Fibroblast of lung (primary cell): Measurements from ENCODE around the gene CRIP2.

ENCODE experiments used
- EZH2 ChIP-seq: IDR thresholded peaks from 2 replicates; pipeline ENCODE4 v1.5.1; 2012; ENCODE audit warnings: low read length, control low read depth, mild to moderate bottlenecking; ENCODE audit errors: missing control alignments
- TF ChIP-seq, protein P1 (sequence below), 2 donors: IDR thresholded peaks in 1 of 2; conservative IDR thresholded peaks in 1 of 2; 1 replicate in 1 of 2; 2 replicates in 1 of 2; pipeline ENCODE4 v1.5.1; 2011 to 2012; ENCODE audit warnings: low read length in 2 of 2, control low read depth in 1 of 2, inconsistent platforms in 1 of 2, low read depth in 1 of 2, mild to moderate bottlenecking in 1 of 2

DNA sequence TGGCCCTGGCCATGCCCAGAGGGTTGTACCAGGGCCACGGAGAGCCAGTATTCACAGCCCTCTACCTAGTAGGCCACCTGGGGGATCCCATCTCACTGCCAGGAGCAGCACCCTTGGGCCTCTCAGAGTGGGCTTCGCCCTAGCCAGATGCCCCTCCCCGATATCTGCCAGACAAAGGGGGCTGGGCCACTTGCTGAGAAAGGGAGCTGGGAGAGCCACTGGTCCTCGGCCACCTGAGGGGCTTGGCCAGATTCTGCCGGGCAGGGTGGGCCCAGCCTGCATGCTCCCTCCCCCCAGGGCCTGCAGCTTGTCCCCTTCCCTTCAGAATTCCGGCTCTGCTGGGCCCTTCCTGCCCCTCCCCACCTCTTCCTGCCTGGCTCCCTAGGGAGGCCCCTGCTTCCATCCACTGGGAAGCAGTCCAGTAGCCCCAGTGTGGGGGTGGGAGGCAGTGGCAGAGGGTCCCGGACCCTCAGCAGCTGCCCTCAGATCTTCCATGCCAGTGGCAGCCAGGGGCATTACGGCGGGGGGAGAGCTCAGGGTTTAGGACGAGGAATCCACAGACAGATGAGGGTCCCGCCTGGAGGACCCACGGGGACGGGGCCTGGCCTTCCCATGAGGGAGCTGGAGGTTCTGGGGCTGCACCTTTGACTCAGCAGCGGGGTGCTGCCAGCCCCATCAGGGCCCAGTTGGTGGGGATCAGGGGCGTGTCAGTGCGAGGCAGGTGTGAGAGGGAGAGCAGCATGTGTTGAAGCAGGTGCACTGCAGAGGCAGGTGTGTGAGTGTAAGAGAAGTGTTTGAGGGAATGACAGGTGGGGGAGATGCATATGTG lies 2.4 kb downstream of the CRIP2 start:
- no peak for TF ChIP-seq EZH2
- TF ChIP-seq, protein P1, sequence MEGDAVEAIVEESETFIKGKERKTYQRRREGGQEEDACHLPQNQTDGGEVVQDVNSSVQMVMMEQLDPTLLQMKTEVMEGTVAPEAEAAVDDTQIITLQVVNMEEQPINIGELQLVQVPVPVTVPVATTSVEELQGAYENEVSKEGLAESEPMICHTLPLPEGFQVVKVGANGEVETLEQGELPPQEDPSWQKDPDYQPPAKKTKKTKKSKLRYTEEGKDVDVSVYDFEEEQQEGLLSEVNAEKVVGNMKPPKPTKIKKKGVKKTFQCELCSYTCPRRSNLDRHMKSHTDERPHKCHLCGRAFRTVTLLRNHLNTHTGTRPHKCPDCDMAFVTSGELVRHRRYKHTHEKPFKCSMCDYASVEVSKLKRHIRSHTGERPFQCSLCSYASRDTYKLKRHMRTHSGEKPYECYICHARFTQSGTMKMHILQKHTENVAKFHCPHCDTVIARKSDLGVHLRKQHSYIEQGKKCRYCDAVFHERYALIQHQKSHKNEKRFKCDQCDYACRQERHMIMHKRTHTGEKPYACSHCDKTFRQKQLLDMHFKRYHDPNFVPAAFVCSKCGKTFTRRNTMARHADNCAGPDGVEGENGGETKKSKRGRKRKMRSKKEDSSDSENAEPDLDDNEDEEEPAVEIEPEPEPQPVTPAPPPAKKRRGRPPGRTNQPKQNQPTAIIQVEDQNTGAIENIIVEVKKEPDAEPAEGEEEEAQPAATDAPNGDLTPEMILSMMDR (conservative IDR thresholded peaks at IDR 0.05 in 1 of 2, IDR thresholded peaks at IDR 0.05 in 1 of 2; ENCODE audit: low read depth in 1 of 2, low read length in 2 of 2) = no peak
